H9 (cell line): Measurements from ENCODE around the gene PTGDR2. TPM values are rescaled to one million over a fixed set of nuclear protein-coding genes. Genes with fewer than 3 reads are reported as not detected.

ENCODE experiments used
- DNase-seq: peaks from one replicate; pipeline ENCODE4 v3.0.0-alpha.2; 2017
- H2AFZ ChIP-seq: one replicate; pipeline ENCODE4 v1.6.1; 2013; ENCODE audit warnings: mild to moderate bottlenecking, low read length, control low read depth, moderate library complexity
- H2AK5ac ChIP-seq: 2 replicates; pipeline ENCODE4 v1.6.1; 2013; ENCODE audit warnings: low read length, control low read depth, mixed read lengths; ENCODE audit not compliant: insufficient read length
- H2BK120ac ChIP-seq: one replicate; pipeline ENCODE4 v1.6.1; 2013; ENCODE audit warnings: low read depth, mild to moderate bottlenecking, low read length, control low read depth, inconsistent platforms; ENCODE audit not compliant: poor library complexity, severe bottlenecking
- H2BK12ac ChIP-seq: 2 replicates; pipeline ENCODE4 v1.6.1; 2013; ENCODE audit warnings: low read length, control low read depth, mixed read lengths, low read depth; ENCODE audit not compliant: insufficient read length
- H2BK15ac ChIP-seq: 2 replicates; pipeline ENCODE4 v1.6.1; 2013; ENCODE audit warnings: low read depth, low read length, control low read depth
- H2BK20ac ChIP-seq: one replicate; pipeline ENCODE4 v1.6.1; 2013; ENCODE audit warnings: low read depth, mild to moderate bottlenecking, low read length, control low read depth, inconsistent platforms; ENCODE audit not compliant: poor library complexity, severe bottlenecking
- H2BK5ac ChIP-seq: 2 replicates; pipeline ENCODE4 v1.6.1; 2013; ENCODE audit warnings: low read length, control low read depth, mixed read lengths; ENCODE audit not compliant: insufficient read length
- H3K14ac ChIP-seq: 2 replicates; pipeline ENCODE4 v1.6.1; 2013; ENCODE audit warnings: low read length, control low read depth; ENCODE audit not compliant: insufficient read depth
- H3K18ac ChIP-seq: 2 replicates; pipeline ENCODE4 v1.6.1; 2013; ENCODE audit warnings: low read depth, mild to moderate bottlenecking, mixed read lengths, low read length, control low read depth; ENCODE audit not compliant: insufficient read length
- H3K23ac ChIP-seq: 2 replicates; pipeline ENCODE4 v1.6.1; 2013; ENCODE audit warnings: low read length, control low read depth, mixed read lengths, low read depth; ENCODE audit not compliant: insufficient read length
- H3K23me2 ChIP-seq: 2 replicates; pipeline ENCODE4 v1.6.1; 2013; ENCODE audit warnings: low read depth, mild to moderate bottlenecking, mixed read lengths, low read length, control low read depth; ENCODE audit not compliant: insufficient read length, poor library complexity, severe bottlenecking
- H3K27ac ChIP-seq: 2 replicates; pipeline ENCODE4 v1.5.1; 2013; ENCODE audit warnings: low read length, control low read depth, mixed read lengths, low read depth; ENCODE audit not compliant: insufficient read length
- H3K27me3 ChIP-seq: 2 replicates; pipeline ENCODE4 v1.6.1; 2013; ENCODE audit warnings: low read length, control low read depth, inconsistent platforms; ENCODE audit not compliant: insufficient read depth
- H3K4ac ChIP-seq: 2 replicates; pipeline ENCODE4 v1.6.1; 2013; ENCODE audit warnings: low read depth, mild to moderate bottlenecking, control low read depth, inconsistent platforms, low read length, moderate library complexity
- H3K4me1 ChIP-seq: 2 replicates; pipeline ENCODE4 v1.6.1; 2013; ENCODE audit warnings: low read length, control low read depth, inconsistent platforms; ENCODE audit not compliant: insufficient read depth
- H3K4me2 ChIP-seq: 2 replicates; pipeline ENCODE4 v1.6.1; 2013; ENCODE audit warnings: low read length, control low read depth, mixed read lengths; ENCODE audit not compliant: insufficient read length, insufficient read depth
- H3K56ac ChIP-seq: 2 replicates; pipeline ENCODE4 v1.6.1; 2013; ENCODE audit warnings: low read depth, mild to moderate bottlenecking, mixed read lengths, low read length, control low read depth; ENCODE audit not compliant: insufficient read length
- H3K79me1 ChIP-seq: 2 replicates; pipeline ENCODE4 v1.6.1; 2013; ENCODE audit warnings: low read depth, mild to moderate bottlenecking, moderate library complexity, low read length, control low read depth, inconsistent platforms; ENCODE audit not compliant: insufficient read depth, poor library complexity, severe bottlenecking
- H3K79me2 ChIP-seq: 2 replicates; pipeline ENCODE4 v1.6.1; 2013; ENCODE audit warnings: low read length, control low read depth, inconsistent platforms; ENCODE audit not compliant: insufficient read depth
- H3K9ac ChIP-seq: 2 replicates; pipeline ENCODE4 v1.6.1; 2013; ENCODE audit warnings: low read length, control low read depth, mixed read lengths; ENCODE audit not compliant: insufficient read length; ENCODE audit errors: extremely low read depth
- H3K9me3 ChIP-seq: one replicate; pipeline ENCODE4 v1.6.1; 2013; ENCODE audit warnings: low read depth, low read length, inconsistent platforms; ENCODE audit not compliant: control insufficient read depth
- H3T11ph ChIP-seq: one replicate; pipeline ENCODE4 v1.6.1; 2013; ENCODE audit warnings: mild to moderate bottlenecking, low read length, control low read depth, inconsistent platforms
- H4K20me1 ChIP-seq: one replicate; pipeline ENCODE4 v1.6.1; 2013; ENCODE audit not compliant: control insufficient read depth, insufficient read length, insufficient read depth
- H4K5ac ChIP-seq: 2 replicates; pipeline ENCODE4 v1.6.1; 2013; ENCODE audit warnings: low read depth, mild to moderate bottlenecking, mixed read lengths, low read length, control low read depth; ENCODE audit not compliant: insufficient read length
- H4K8ac ChIP-seq: replicated peaks from 2 replicates; pipeline ENCODE4 v1.6.1; 2013; ENCODE audit warnings: low read length, control low read depth, mixed read lengths, low read depth; ENCODE audit not compliant: insufficient read length
- H4K91ac ChIP-seq: 2 replicates; pipeline ENCODE4 v1.6.1; 2013; ENCODE audit warnings: low read depth, mild to moderate bottlenecking, moderate library complexity, mixed read lengths, low read length, control low read depth; ENCODE audit not compliant: insufficient read length
- H3K27ac Mint-ChIP-seq, 3 experiments: 2 replicates in 2 of 3; 3 replicates in 1 of 3; pipeline ENCODE4 v1.8.0; 2020 to 2021; ENCODE audit warnings: mixed read lengths in 3 of 3, mild to moderate bottlenecking in 1 of 3, moderate library complexity in 1 of 3
- H3K27me3 Mint-ChIP-seq: 2 replicates; pipeline ENCODE4 v1.8.0; 2021; ENCODE audit warnings: low read depth, mild to moderate bottlenecking, moderate library complexity, mixed read lengths
- H3K36me3 Mint-ChIP-seq, 3 experiments: 2 replicates in 2 of 3; 3 replicates in 1 of 3; pipeline ENCODE4 v1.8.0; 2020 to 2021; ENCODE audit warnings: low read depth in 3 of 3, mixed read lengths in 3 of 3; ENCODE audit not compliant: insufficient read depth in 1 of 3
- H3K4me1 Mint-ChIP-seq, 2 experiments: 2 replicates each; pipeline ENCODE4 v1.8.0; 2020; ENCODE audit warnings: mixed read lengths in 2 of 2
- H3K4me3 Mint-ChIP-seq, 2 experiments: 2 replicates in 1 of 2; 3 replicates in 1 of 2; pipeline ENCODE4 v1.8.0; 2020 to 2021; ENCODE audit warnings: mild to moderate bottlenecking in 2 of 2, mixed read lengths in 2 of 2, moderate library complexity in 1 of 2
- H3K9me3 Mint-ChIP-seq, 2 experiments: 2 replicates in 1 of 2; 3 replicates in 1 of 2; pipeline ENCODE4 v1.8.0; 2020; ENCODE audit warnings: mild to moderate bottlenecking in 2 of 2, mixed read lengths in 2 of 2, moderate library complexity in 1 of 2
- CTCF ChIP-seq: fragments of 200-600 bp; sonication (generic); conservative IDR thresholded peaks from 3 replicates; pipeline ENCODE4 v1.8.0; 2021; ENCODE audit warnings: antibody characterized with exemption, mild to moderate bottlenecking
- WGBS: extraction: QIAGEN DNeasy Blood & Tissue Kit; methylation state at CpG from one replicate; pipeline ENCODE4 v1.1.7; 2013; ENCODE audit warnings: missing lambda C conversion rate, low lambda C conversion rate, mixed read lengths; ENCODE audit not compliant: insufficient read length; ENCODE audit errors: extremely low coverage; 5-methylcytosine and 5-hydroxymethylcytosine counted together
- total RNA-seq: library from RNA; stranded (reverse); gene quantifications from 2 replicates; pipeline ENCODE4 v1.2.1, GENCODE V29; 2021

Gene PTGDR2
- total RNA-seq, 1 experiment from 2014 or later, result not detected

- Mint-ChIP-seq H3K27ac (no peak overlapping the region), H3K4me1 (peaks cover 9 to 13% of the 10 kb centered on the region in 2 experiments), H3K36me3 (no peaks in the 10 kb centered on the region), H3K4me3 (no peak overlapping the region), H3K27me3 (peaks cover 19% of the 10 kb centered on the region), H3K9me3 (no peaks in the 10 kb centered on the region; a peak in 2 of 5 replicates)
- Histone ChIP-seq H3K23ac (no peak overlapping the region), H3K14ac (no peak overlapping the region), H3T11ph (no peak overlapping the region), H4K20me1 (no peaks in the 10 kb centered on the region), H3K9me3 (no peaks in the 10 kb centered on the region), H2BK20ac (no peak overlapping the region), H3K27ac (no peak overlapping the region), H4K91ac (no peak overlapping the region), H2BK120ac (no peak overlapping the region), H2BK15ac (no peak overlapping the region), H2AK5ac (no peak overlapping the region), H3K27me3 (no peaks in the 10 kb centered on the region), H2AFZ (no peak overlapping the region), H3K56ac (no peak overlapping the region), H3K23me2 (peaks cover 2% of the 10 kb centered on the region), H4K5ac (no peak overlapping the region), H3K4me1 (peaks cover 4% of the 10 kb centered on the region; the same call in 1 of the 2 replicates), H3K79me1 (no peaks in the 10 kb centered on the region), H3K79me2 (no peaks in the 10 kb centered on the region), H3K18ac (no peak overlapping the region), H3K4ac (no peak overlapping the region), H3K4me2 (no peak overlapping the region), H4K8ac (no peak overlapping the region), H3K9ac (no peak overlapping the region), H2BK12ac (no peak overlapping the region), H2BK5ac (no peak overlapping the region)
- TF ChIP-seq CTCF, result no peak
- no CpG with 5 or more reads among the region's 9 CpGs for WGBS
- DNase-seq, result no peak
These were observed 18.8 kb downstream of the PTGDR2 start for GRCh38 chr11:60836866-60837515.
